Activated CD4-positive, alpha-beta memory T cell treated with anti-CD3 and anti-CD28 coated beads, Interleukin-2, amount 10 ng/mL, durations not matched to agents 7 days and 5 days (primary cell): ENCODE results near the gene CDC25C. TPM values are rescaled to one million over a fixed set of nuclear protein-coding genes. Genes with fewer than 3 reads are reported as not detected.

Experiments used
- CTCF ChIA-PET: fragments of 350-600 bp; sonication (Branson Sonifier 250); formaldehyde crosslinking; loops from one replicate; lab custom pipeline; 2021; ENCODE audit warnings: antibody characterized with exemption, inconsistent platforms; lab: Charles Lee
- POLR2A ChIA-PET: fragments of 350-600 bp; sonication (Branson Sonifier 250); formaldehyde crosslinking; loops from one replicate; lab custom pipeline; 2021; ENCODE audit warnings: antibody characterized with exemption; lab: Charles Lee
- DNase-seq: peaks from one replicate; pipeline ENCODE4 v3.0.0-alpha.2; 2020
- H3K27ac Mint-ChIP-seq: one replicate; pipeline ENCODE4 v1.8.0; 2021; ENCODE audit warnings: mild to moderate bottlenecking, mixed read lengths
- H3K27me3 Mint-ChIP-seq: one replicate; pipeline ENCODE4 v1.8.0; 2021; ENCODE audit warnings: mixed read lengths
- H3K36me3 Mint-ChIP-seq: one replicate; pipeline ENCODE4 v1.8.0; 2021; ENCODE audit warnings: low read depth, mixed read lengths
- H3K4me1 Mint-ChIP-seq: one replicate; pipeline ENCODE4 v1.8.0; 2021; ENCODE audit warnings: mixed read lengths
- H3K4me3 Mint-ChIP-seq: one replicate; pipeline ENCODE4 v1.8.0; 2021; ENCODE audit warnings: mild to moderate bottlenecking, mixed read lengths
- H3K9me3 Mint-ChIP-seq: one replicate; pipeline ENCODE4 v1.8.0; 2021; ENCODE audit warnings: mixed read lengths
- total RNA-seq, 2 experiments: library from RNA; stranded (reverse); gene quantifications; one replicate each; pipeline ENCODE4 v1.2.3, GENCODE V29; 2021

CDC25C gene
- total RNA-seq, 2 experiments from 2014 or later: 15.2 to 18.4 TPM

DNA sequence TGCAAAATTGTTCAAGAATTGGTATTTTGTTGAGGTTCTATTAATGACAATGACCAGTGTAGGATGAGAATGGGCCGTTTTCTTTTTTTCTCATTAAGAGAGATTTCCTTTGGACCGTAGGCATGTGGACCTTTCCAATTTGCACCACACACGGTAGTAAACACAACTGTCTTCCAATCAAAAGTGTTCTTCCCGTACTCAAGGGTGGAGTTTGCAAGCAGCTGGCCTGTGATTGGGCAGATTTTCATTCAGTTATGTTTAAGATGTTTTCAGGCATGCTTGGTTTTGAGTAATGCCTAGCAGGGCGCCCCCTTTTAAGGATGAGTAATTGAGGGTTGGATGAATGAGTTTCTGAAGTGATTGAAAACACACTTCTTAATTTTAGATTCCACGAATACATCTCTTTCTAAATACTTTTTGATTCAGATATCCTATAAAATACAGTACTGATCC lies 23.3 kb upstream of the CDC25C start:
- POLR2A ChIA-PET: interaction anchor here (0.6 to 6.5 kb wide), 9 partner anchors 15 to 602 kb away, joined by 3 to 182 read pairs (median 29); partner anchors contain the start of genes BRD8, CDC23, CDC25C and EGR1
- Mint-ChIP-seq H3K27me3 (no peaks in the 10 kb centered on the region), H3K4me1 (peaks cover 45% of the 10 kb centered on the region), H3K9me3 (peaks cover 8% of the 10 kb centered on the region), H3K4me3 (peak overlapping the region; percentile 94), H3K36me3 (peaks cover 40% of the 10 kb centered on the region), H3K27ac (peak overlapping the region; percentile 23)
- peak; percentile 56 for DNase-seq
- CTCF ChIA-PET: interaction anchor here (1.0 to 9.7 kb wide), 10 partner anchors 15 to 212 kb away, joined by 3 to 387 read pairs (median 16); partner anchors contain the start of genes BRD8, CDC25C, ETF1 and FAM53C

DNA sequence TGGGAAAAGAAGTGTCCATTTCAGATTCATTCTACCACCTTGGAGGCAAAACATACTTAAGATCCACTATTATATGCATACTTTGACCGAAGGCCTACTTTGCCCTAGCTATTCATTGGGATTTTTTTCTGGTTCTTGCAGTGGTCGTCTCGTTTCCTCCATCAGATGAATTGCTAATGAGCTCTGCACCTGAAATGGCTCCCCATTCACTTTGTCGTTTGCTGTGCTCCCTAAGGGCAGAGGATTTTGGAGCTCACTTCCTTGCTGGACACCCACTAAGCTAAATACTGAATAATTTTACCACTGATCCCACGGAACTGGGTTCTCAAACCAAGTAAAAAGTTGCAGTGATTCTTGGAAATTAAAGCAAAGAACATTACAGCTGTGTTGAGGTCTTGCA lies 22.8 kb upstream of the CDC25C start:
- Mint-ChIP-seq H3K9me3 (peaks cover 8% of the 10 kb centered on the region), H3K36me3 (peaks cover 37% of the 10 kb centered on the region), H3K27ac (peak overlapping the region; percentile 23), H3K4me1 (peaks cover 42% of the 10 kb centered on the region), H3K27me3 (no peaks in the 10 kb centered on the region), H3K4me3 (peak overlapping the region; percentile 94)
- ChIA-PET CTCF (interaction anchor here (1.0 to 9.7 kb wide), 11 partner anchors 10 to 212 kb away, joined by 3 to 387 read pairs (median 13); partner anchors contain the start of genes BRD8, CDC25C, ETF1 and FAM53C), POLR2A (interaction anchor here (0.6 to 6.5 kb wide), 9 partner anchors 15 to 601 kb away, joined by 3 to 182 read pairs (median 29); partner anchors contain the start of genes BRD8, CDC23, CDC25C and EGR1)
- no peak for DNase-seq

DNA sequence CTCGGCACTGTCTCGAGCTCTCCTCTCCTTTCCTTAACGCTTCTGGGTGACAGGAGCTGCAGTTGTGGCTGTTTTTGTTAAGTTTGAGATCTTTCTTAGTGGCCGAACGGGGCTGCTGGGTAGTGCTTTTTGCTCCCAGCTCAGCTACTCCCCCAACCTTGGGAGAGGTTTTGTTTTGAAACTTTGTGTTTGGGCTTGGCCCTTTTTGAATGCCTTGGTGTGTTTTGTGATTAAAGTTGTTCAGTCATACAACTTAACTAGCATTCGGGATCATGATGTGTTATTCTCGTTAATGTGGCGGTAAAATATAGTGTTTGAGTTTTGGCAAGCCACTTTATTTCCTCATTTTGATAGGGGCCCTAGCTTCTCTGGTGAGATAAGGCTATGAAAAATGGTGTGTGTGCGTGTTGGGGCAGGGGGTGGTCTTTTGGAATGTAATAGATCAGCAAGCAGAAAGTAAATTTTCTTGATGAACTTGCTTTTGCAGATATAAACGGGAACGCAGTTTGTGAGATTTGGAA lies 22.0 kb upstream of the CDC25C start:
- peaks cover 42% of the 10 kb centered on the region for H3K4me1 Mint-ChIP-seq
- peaks cover 42% of the 10 kb centered on the region for H3K36me3 Mint-ChIP-seq
- H3K27me3 Mint-ChIP-seq: no peaks in the 10 kb centered on the region
- ChIA-PET CTCF (interaction anchor here (0.5 to 9.7 kb wide), 29 partner anchors 9 to 602 kb away, joined by 3 to 387 read pairs (median 4); partner anchors contain the start of genes BRD8, CDC23, CDC25C and EGR1), POLR2A (interaction anchor here (0.6 to 6.5 kb wide), 21 partner anchors 8 to 1208 kb away, joined by 3 to 182 read pairs (median 3); partner anchors contain the start of genes BRD8, CDC23, CDC25C and EGR1)
- peaks cover 8% of the 10 kb centered on the region for H3K9me3 Mint-ChIP-seq
- DNase-seq: peak; percentile 56
- H3K27ac Mint-ChIP-seq: peak overlapping the region; percentile 91
- peak overlapping the region; percentile 94 for H3K4me3 Mint-ChIP-seq

DNA sequence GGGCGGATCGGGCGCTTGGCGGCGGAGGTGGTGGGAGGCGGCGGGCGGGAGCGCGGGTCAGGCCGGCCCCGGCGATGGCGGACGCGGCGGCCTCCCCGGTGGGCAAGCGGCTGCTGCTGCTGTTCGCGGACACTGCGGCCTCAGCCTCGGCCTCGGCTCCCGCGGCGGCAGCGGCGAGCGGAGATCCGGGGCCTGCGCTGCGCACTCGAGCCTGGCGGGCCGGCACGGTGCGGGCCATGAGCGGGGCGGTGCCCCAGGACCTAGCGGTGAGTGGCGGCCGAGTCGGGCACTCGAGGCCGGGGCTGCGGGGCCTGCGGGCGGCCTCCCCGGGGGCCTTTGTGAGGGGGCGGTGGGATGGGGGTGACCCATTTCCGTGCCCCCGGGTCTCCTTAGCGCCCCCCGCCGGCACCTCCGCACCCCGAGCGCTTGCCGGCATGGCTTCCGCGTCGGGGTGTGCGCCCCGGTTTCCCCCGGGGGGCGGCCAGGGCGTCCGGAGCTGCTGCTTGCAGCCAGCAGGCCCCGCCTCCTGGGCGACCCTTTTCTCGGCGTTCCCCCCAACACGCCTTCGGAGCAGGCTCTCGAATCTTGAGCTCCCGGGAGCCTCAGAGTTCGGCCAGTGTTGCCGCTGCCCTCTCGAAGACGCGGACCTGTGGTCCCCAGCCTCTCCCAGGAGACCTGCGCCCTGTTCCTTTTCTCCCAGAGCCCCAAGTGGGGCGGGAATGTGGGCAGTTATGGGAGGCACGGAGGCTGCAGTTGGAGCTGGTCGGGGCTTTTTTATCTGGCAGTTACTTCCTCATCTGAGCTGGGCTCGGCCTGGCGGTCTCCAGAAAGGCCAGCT lies 21.3 kb upstream of the CDC25C start:
- ChIA-PET POLR2A (interaction anchor here (0.6 to 6.5 kb wide), 23 partner anchors 9 to 1209 kb away, joined by 3 to 182 read pairs (median 3); partner anchors contain the start of genes BRD8, CDC23, CDC25C and EGR1), CTCF (interaction anchor here (0.5 to 9.7 kb wide), 52 partner anchors 8 to 601 kb away, joined by 3 to 387 read pairs (median 4); partner anchors contain the start of genes BRD8, CDC23, CDC25C and EGR1)
- Mint-ChIP-seq H3K36me3 (peaks cover 44% of the 10 kb centered on the region), H3K27ac (peak overlapping the region; percentile 91), H3K27me3 (no peaks in the 10 kb centered on the region), H3K4me1 (peaks cover 42% of the 10 kb centered on the region), H3K4me3 (peak overlapping the region; percentile 94), H3K9me3 (peaks cover 8% of the 10 kb centered on the region)
- peak; percentile 76 for DNase-seq

DNA sequence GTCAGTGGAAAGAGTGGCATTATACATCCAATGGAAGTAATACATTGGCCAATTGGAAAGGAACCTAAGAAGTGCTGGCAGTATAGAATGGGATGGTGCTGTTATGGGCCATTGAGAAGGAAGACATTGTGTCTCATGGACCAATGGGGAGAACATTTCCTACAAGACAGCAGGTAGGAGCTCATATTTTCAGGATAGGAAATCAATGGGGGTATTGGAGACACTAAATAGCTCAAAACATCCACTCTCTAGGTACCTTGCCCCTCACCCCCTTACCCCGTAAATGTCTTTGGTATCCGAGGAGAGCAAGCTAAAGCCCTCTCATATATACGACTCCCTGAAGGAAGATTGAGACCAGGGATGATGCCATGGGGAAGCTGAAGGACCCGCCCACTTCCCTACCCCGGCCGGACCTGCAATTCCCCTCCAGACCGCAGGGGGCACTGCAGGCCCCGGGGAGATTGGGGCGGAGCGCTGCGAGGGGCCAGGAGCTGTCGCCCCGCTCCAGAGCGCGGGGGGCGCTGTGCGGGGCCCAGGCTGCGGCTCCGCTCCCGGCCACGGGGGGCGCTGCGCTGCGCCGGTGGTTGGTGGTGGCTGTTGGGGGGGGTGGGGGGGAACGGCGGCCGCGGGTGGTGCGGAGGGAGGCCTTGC lies 20.6 kb upstream of the CDC25C start, which contains the start of gene KDM3B:
KDM3B (plus strand) TSS at position 615 of the 651 bp plus-strand sequence. CDS start 111 bp downstream, outside the sequence.
- peaks cover 8% of the 10 kb centered on the region for H3K9me3 Mint-ChIP-seq
- H3K27me3 Mint-ChIP-seq: no peaks in the 10 kb centered on the region
- H3K4me3 Mint-ChIP-seq: peak within 1 kb of the TSS; percentile 94
- H3K27ac Mint-ChIP-seq: peak within 1 kb of the TSS; percentile 91
- ChIA-PET POLR2A (interaction anchor here (0.5 to 6.5 kb wide), 14 partner anchors 13 to 223 kb away, joined by 3 to 182 read pairs (median 12); partner anchors contain the start of genes BRD8, CDC23, CDC25C and EGR1), CTCF (interaction anchor here (0.6 to 9.7 kb wide), 45 partner anchors 8 to 390 kb away, joined by 3 to 387 read pairs (median 4); partner anchors contain the start of genes BRD8, CDC23, CDC25C and EGR1)
- peaks cover 42% of the 10 kb centered on the region for H3K4me1 Mint-ChIP-seq
- DNase-seq: peak; percentile 94
- H3K36me3 Mint-ChIP-seq: peaks cover 45% of the 10 kb centered on the region

DNA sequence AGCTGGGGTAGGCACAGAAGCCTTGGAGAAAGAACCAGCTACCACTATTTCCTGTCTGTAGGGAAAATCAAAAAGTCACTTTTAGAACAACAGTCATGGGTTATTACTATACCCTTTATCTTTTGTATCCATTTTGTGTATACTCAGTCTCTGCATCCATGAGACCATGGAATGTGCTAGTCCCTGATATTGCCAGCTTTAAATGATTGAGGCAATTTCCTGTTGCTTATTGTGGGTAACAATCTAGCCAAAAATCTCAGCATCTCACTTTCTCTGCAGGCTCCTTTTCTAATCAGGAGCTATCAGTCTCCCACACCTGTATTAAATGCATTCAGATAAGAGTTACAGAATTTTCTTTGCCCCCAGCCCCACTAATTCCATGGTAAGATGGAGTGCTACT lies 19.9 kb upstream of the CDC25C start:
- peaks cover 40% of the 10 kb centered on the region for H3K4me1 Mint-ChIP-seq
- no peaks in the 10 kb centered on the region for H3K27me3 Mint-ChIP-seq
- peaks cover 8% of the 10 kb centered on the region for H3K9me3 Mint-ChIP-seq
- no peak for DNase-seq
- H3K27ac Mint-ChIP-seq: peak overlapping the region; percentile 68
- H3K36me3 Mint-ChIP-seq: peaks cover 48% of the 10 kb centered on the region
- POLR2A ChIA-PET: interaction anchor here (0.7 to 6.5 kb wide), 10 partner anchors 12 to 224 kb away, joined by 3 to 182 read pairs (median 28); partner anchors contain the start of genes BRD8, CDC23, CDC25C and EGR1
- CTCF ChIA-PET: interaction anchor here (0.6 to 9.7 kb wide), 30 partner anchors 16 to 224 kb away, joined by 3 to 387 read pairs (median 5); partner anchors contain the start of genes BRD8, CDC23, CDC25C and EGR1
- peak overlapping the region; percentile 62 for H3K4me3 Mint-ChIP-seq

DNA sequence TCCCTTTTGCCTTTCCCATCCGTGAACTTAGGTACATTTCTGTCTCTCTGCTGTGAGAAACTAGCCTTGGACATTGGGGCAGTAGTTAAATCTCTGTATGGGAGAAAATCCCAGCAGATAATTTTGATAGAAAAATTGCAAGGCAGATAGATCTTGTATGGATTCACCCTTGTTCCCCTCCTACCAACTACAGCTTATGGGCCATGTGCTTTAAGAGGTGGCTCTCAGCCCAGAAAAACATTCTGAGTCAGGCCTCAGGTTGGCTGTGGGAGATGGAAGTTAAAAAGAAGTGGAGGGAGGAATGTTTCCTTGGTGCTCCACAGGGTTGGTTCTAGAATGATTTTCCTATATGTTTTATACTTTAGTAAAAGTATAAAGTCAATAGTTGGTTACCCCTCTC lies 19.5 kb upstream of the CDC25C start:
- Mint-ChIP-seq H3K4me3 (no peak overlapping the region), H3K36me3 (peaks cover 50% of the 10 kb centered on the region), H3K27ac (no peak overlapping the region), H3K9me3 (peaks cover 8% of the 10 kb centered on the region), H3K27me3 (no peaks in the 10 kb centered on the region), H3K4me1 (peaks cover 37% of the 10 kb centered on the region)
- CTCF ChIA-PET: interaction anchor here (0.6 to 9.7 kb wide), 7 partner anchors 16 to 144 kb away, joined by 3 to 387 read pairs (median 8); partner anchors contain the start of genes CDC23, CDC25C, EGR1 and FAM53C
- POLR2A ChIA-PET: interaction anchor here (1.6 to 6.5 kb wide), 6 partner anchors 12 to 192 kb away, joined by 5 to 182 read pairs (median 40); partner anchors contain the start of genes BRD8, CDC25C, EGR1 and ETF1
- DNase-seq: no peak

DNA sequence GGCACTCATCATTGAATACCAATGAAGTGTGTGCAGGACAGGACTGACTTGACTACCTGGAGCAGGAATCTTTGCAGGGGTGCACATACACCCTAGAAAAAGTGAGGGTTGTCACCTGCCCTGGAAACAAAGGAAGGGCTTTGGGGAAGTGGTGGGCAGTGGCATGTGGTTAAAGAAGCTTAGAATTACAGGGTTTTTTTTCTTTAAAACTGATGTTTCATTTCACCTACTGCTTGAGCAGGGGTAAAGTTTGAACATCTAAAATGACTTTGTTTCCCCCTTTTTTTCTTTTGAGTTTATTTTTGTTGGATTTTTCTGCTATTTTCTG lies 18.9 kb upstream of the CDC25C start:
- Mint-ChIP-seq H3K4me3 (no peak overlapping the region), H3K9me3 (peaks cover 8% of the 10 kb centered on the region), H3K4me1 (peaks cover 34% of the 10 kb centered on the region), H3K27me3 (no peaks in the 10 kb centered on the region), H3K27ac (no peak overlapping the region), H3K36me3 (peaks cover 52% of the 10 kb centered on the region)
- ChIA-PET CTCF (interaction anchor here (2.7 to 9.7 kb wide), 2 partner anchors 15 to 115 kb away, joined by 15 to 387 read pairs; partner anchors contain the start of genes CDC25C, EGR1 and FAM53C), POLR2A (interaction anchor here (1.6 to 6.5 kb wide), 3 partner anchors 11 to 192 kb away, joined by 5 to 182 read pairs (median 35); partner anchors contain the start of genes CDC25C, ETF1 and FAM53C)
- DNase-seq: no peak

DNA sequence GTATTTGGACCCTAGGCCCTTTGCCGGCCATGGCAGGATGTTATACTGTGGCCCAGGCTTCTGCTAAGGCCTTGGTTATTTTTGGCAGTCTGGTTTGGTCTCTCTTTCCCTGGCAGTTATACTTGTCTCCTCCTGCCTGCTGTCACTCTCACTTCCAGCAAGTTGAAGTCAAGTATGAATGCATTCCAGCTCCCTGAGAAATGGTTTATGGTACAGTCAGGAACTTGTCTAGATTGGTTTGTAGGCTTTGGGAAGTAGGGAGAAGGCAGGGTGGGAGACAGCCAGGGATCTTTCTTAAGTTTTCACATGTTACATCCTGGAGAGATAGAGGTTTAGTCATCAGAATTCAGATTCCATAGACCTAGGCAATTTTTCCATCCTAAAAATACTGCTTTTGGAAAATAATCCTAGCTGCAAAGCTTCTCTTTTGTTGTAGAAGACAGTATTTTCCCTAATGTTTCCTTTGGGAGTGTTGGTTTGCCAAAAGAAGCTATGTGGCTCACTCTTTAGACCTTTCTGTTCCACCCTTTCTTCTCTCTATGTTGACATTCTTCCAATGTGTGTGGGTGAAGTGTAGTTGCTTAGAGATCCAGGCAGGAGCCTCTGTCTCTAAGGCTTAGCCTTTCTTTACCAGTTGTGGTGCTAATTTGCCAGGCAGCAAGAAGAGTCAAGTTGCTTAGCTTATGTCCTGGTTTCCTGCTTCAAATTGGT lies 18.4 kb upstream of the CDC25C start:
- POLR2A ChIA-PET: interaction anchor here (1.6 to 6.5 kb wide), 2 partner anchors 11 to 18 kb away, joined by 5 to 182 read pairs; partner anchors contain the start of genes CDC25C and FAM53C
- Mint-ChIP-seq H3K36me3 (peaks cover 54% of the 10 kb centered on the region), H3K4me3 (no peak overlapping the region), H3K4me1 (peaks cover 29% of the 10 kb centered on the region), H3K9me3 (peaks cover 8% of the 10 kb centered on the region), H3K27me3 (no peaks in the 10 kb centered on the region), H3K27ac (no peak overlapping the region)
- no peak for DNase-seq
- CTCF ChIA-PET: interaction anchor here (2.7 to 9.7 kb wide), 2 partner anchors 15 to 116 kb away, joined by 15 to 387 read pairs; partner anchors contain the start of genes CDC25C, EGR1 and FAM53C

DNA sequence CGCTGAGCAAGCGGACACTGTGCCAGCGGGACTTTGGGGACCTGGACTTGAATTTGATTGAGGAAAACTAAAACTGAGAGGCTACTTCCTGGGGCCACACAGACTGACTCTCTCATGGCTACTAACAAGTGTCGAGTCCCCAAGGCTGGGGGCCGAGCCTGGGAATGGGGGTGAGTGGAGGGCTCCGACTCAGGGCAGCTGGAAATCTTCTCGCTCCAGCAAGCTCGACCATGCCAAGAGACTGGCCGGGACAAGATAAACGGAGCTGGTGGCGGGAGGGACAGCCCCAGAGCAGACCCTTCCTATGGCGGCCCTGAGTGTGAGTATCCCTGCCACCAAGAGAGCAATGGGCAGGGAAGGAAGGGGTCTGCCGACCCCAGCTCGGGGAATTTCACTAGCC lies 15.3 kb upstream of the CDC25C start:
- H3K4me3 Mint-ChIP-seq: no peak overlapping the region
- no peak for DNase-seq
- H3K27me3 Mint-ChIP-seq: no peaks in the 10 kb centered on the region
- POLR2A ChIA-PET: interaction anchor here (0.7 to 3.8 kb wide), 2 partner anchors 9 to 15 kb away, joined by 3 to 19 read pairs; partner anchors contain the start of genes CDC25C and FAM53C
- CTCF ChIA-PET: interaction anchor here (9.7 kb wide), 1 partner anchor 12 kb away, joined by 387 read pairs; the partner anchor contains the start of genes CDC25C and FAM53C
- peaks cover 4% of the 10 kb centered on the region for H3K9me3 Mint-ChIP-seq
- H3K36me3 Mint-ChIP-seq: peaks cover 55% of the 10 kb centered on the region
- H3K27ac Mint-ChIP-seq: no peak overlapping the region
- H3K4me1 Mint-ChIP-seq: peaks cover 10% of the 10 kb centered on the region
